ENCODE measurements around the gene ALK.

ALK gene

GRCh38 chr2:29426354-29426753 lies 495.0 kb downstream of the ALK start:
- no peak for DNase-seq (ENCODE audit: low read depth in 2 of 3, low spot score in 1 of 3)

GRCh38 chr2:29425866-29426265 lies 495.5 kb downstream of the ALK start:
- no peak for DNase-seq (ENCODE audit: low read depth in 2 of 3, low spot score in 1 of 3)

- no peak for DNase-seq (ENCODE audit: low read depth in 2 of 3, low spot score in 1 of 3)
These were observed 498.2 kb downstream of the ALK start for GRCh38 chr2:29423061-29423666.

- no peak for DNase-seq (ENCODE audit: low read depth in 2 of 3, low spot score in 1 of 3)
These were observed 500.2 kb downstream of the ALK start for GRCh38 chr2:29420999-29421782.

DNA sequence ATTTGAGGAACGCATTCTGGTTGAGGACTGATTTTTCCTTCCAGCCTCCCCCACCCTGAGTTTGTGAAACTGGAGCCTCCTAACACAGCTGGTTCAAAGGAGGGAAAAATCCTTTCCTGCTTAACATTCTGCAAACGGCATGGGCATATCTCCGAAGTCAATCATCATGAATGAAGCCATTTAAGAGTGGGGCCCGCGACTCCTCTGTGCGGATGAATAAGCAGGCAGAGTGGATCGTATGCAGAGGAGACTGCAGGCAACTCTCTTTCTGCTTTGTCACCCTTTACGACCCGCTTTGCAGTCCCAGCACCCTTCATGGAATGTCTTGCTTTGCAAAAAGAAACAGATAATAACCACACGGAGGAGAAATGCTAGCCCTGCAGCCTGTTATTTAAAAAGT lies 500.9 kb downstream of the ALK start:
- DNase-seq (ENCODE audit: low read depth in 2 of 3, low spot score in 1 of 3), result no peak

- DNase-seq (ENCODE audit: low read depth in 2 of 3, low spot score in 1 of 3), result no peak
These were observed 503.8 kb downstream of the ALK start for GRCh38 chr2:29417630-29418029.

GRCh38 chr2:29412197-29412925 lies 509.0 kb downstream of the ALK start:
- no peak for DNase-seq (ENCODE audit: low read depth in 2 of 3, low spot score in 1 of 3)

DNA sequence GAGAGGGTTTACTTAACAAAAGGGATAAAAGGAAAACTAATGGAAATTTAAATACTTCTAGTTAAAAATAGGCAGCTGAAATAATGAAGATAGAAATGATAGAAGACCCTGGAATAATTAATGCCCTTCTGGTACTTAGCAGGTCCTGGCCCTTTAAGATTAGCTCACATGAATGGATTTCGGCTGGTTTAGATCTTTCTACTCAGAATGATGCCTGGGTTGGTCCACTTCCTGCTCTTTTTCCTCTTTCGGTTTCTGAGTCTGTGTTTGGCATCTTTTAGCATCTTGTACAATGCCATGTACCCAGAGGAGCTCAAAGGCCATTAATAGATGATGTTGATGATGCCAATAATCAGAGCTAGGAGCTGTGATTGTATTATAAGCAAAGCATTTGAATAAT lies 515.7 kb downstream of the ALK start:
- no peak for DNase-seq (ENCODE audit: low read depth in 2 of 3, low spot score in 1 of 3)

- DNase-seq (ENCODE audit: low read depth in 2 of 3, low spot score in 1 of 3), result no peak
These were observed 516.1 kb downstream of the ALK start for GRCh38 chr2:29405266-29405665.

DNA sequence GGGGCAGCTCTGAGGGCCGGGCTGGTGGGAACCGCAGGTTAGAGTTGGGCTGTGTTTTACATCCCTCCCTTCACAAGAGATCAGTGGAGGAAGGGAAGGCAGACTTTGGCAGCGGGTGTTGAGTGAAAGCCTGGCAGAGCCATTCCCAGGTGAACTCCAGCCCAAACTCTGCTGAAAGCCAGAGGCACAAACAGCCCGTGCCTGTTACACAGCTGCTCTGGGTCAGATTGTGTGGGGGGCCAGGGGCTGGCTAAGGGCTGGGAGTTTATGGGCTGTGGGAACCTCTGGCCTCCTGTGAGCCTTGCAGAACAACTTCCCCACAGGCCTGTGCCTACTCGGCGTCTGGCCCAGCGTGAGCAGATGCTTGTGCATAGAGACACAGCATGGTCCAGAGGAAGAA lies 519.4 kb downstream of the ALK start:
- no peak for DNase-seq (ENCODE audit: low read depth in 2 of 3, low spot score in 1 of 3)

DNA sequence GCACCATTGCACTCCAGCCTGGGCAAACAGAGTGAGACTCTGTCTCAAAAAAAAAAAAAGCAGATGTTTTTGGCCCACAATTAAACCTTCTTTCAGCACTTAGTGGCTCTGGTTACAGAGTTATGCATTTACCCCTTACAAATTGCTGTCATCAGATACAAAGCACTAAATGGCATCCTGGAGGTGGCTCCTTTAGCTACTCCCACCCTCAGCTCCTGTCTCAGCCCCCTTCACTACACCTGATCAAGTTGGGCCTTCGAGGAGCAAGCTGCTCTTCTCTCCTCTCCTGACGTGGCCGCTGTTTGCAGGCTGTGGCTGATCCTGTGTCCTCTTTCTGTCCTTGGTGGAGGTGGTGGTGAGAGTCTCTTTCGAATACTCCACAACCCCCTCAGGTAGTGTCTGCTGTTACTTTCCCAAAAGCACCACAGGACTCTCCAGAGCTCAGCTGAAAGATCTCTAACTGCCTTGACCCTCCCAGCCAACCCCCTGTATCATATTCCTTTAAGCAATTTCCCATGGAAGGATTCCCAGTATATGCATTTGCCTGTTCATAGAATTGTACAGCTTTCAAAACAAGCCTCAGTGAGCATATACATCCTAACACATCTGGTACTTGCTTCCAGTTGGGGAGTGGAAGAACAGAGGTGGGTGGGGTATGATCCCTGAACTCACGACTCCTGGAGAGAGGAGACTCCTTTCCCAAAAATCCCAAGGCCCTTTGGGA lies 520.3 kb downstream of the ALK start:
- DNase-seq (ENCODE audit: low read depth in 2 of 3, low spot score in 1 of 3), result no peak

- no peak for DNase-seq (ENCODE audit: low read depth in 2 of 3, low spot score in 1 of 3)
These were observed 522.8 kb downstream of the ALK start for GRCh38 chr2:29398384-29399237.

GRCh38 chr2:29397713-29398112 lies 523.7 kb downstream of the ALK start:
- DNase-seq (ENCODE audit: low read depth in 2 of 3, low spot score in 1 of 3), result no peak

DNA sequence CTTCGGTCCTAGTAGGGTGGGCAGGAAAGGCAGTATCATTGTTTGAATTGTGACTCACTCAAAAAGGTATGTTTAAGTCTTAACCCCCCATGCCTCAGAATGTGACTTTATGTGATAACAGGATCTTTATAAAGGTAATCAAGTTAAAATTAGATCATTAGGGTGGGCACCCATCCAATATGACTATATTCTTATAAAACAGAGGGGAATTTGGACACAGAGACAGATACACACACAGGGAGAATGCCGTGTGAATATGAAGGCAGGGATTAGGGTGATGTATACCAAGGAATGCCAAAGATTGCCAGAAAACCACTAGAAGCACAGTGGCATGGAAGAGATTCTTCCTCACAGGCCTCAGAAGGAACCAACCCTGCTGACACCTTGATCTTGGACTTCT lies 524.3 kb downstream of the ALK start:
- no peak for DNase-seq (ENCODE audit: low read depth in 2 of 3, low spot score in 1 of 3)

DNA sequence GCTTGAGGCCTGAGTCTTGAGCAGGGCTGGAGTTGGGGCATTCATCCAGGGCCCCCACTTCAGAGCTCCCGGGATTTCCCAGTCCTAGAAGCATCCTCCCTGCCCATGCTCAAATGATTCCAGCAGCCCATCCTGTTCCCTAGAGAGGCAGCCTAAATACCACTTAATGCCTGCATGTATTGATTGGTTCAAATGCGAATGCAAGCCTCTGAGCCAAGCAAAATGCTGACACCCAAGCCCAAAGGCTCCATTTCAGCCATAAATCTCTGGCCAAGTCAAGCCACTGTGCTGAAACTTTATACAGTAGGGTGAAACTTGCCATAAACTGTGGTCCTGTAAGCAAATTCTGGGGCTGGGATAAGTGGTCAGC lies 526.4 kb downstream of the ALK start:
- DNase-seq (ENCODE audit: low read depth in 2 of 3, low spot score in 1 of 3), result no peak

DNA sequence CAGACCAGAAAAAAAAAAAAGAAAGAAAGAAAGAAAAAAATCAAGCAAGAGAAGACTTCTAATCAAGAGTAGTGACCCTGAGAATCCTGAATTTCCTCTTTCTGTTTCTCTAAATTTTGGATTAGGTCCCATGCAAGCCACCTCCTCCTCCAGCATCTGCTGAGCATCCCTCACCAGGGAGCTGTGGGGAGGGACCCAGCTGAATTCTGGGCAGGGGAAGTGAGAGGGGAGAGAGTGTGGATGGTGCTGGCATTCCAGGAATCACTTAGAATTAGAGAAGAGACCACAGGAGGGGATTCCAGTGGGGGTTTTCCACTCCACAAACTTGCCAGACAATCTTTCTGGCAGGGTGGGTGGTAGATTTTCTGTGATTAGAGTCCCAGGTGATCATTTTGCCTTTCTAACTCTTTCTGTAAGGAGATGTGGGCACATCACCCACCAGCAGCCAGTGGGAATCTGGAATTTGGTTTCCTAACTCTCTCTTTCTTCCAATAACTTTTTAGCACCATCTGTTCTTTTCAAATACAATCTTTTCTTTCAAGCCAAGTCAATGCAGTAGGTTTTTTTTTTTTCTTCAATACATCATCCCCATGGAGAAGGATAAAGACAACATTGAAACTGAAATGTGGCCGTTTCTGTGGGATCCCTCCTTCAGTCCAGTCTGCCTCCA lies 526.9 kb downstream of the ALK start:
- no peak for DNase-seq (ENCODE audit: low read depth in 2 of 3, low spot score in 1 of 3)

DNA sequence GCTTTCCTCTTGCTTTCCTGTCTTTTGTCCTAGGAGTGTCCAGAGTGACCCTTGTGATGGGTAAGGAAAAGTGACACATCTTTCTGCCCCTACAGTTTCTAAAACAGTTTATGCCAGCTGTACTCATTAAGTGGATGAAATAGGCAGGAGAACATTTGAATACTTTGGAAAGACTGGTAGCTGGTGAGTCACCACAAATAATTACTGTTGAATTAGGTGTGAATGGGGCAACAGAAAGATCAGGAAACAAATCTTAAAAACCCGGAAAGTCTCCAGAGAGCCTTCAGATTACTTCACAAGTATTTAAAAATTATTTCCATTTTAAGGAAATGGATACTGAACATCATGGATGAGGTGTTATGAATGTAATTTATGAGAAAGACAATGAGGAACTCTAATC lies 527.7 kb downstream of the ALK start:
- DNase-seq (ENCODE audit: low read depth in 2 of 3, low spot score in 1 of 3), result no peak

DNA sequence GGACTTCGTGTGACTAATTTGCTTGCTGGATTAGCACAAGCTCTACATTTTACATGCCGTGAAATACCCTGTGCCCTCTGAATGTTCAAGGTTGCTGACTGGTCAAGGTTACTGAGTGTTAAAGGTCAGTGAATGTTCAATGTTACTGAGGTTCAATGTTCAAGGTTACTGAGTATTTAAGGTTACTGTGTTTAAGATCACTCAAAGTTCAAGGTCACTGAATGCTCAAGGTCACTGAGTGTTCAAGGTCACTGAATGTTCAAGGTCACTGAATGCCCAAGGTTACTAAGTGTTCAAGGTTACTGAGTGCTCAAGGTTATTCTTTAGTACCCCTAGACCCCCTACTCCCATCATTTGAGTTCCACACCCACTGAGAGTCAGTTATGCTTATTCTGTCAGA lies 528.6 kb downstream of the ALK start:
- no peak for DNase-seq (ENCODE audit: low read depth in 2 of 3, low spot score in 1 of 3)

DNA sequence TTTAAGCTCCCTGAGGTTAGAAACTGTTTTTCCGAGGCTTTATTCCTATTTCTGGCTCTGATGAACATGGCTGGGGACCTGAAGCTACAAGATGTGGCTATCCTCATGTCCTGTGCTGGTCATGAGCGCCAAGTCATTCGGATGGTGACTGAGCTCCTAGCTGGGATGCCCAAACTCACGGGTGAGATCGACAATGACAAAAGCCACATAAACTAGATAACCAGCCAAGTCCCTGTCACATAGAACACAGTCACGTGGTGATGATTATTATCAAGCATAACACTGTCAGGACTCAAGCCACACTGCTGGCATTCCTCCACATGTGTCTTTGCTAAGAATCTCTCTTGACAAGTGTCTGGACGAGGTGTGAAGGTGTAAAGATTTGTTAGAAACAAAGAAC lies 531.2 kb downstream of the ALK start:
- DNase-seq (ENCODE audit: low read depth in 2 of 3, low spot score in 1 of 3), result no peak

- no peak for DNase-seq (ENCODE audit: low read depth in 2 of 3, low spot score in 1 of 3)
These were observed 531.7 kb downstream of the ALK start for GRCh38 chr2:29389686-29390085.

All from stimulated activated CD4-positive, alpha-beta T cell treated with anti-CD3 and anti-CD28 coated beads, Interleukin-12 subunit alpha, Interleukin-12 subunit beta, amount 100 ng/mL, for 48 hours (primary cell).